ENCODE results near the gene EEF1AKMT2. TPM values are rescaled to one million over a fixed set of nuclear protein-coding genes. Genes with fewer than 3 reads are reported as not detected.

EEF1AKMT2 gene
- total RNA-seq, 1 donor = 10.2 TPM

GRCh38 chr10:124739119-124739921, 52.4 kb downstream of the EEF1AKMT2 start:
- DNase-seq (ENCODE audit: low read depth in 2 of 3, low spot score in 2 of 3) = no peak

GRCh38 chr10:124738441-124738840, 53.2 kb downstream of the EEF1AKMT2 start:
- DNase-seq (ENCODE audit: low read depth in 2 of 3, low spot score in 2 of 3) = no peak

- no peak for DNase-seq (ENCODE audit: low read depth in 2 of 3, low spot score in 2 of 3)
These were observed 54.0 kb downstream of the EEF1AKMT2 start for GRCh38 chr10:124737708-124738107.

DNA sequence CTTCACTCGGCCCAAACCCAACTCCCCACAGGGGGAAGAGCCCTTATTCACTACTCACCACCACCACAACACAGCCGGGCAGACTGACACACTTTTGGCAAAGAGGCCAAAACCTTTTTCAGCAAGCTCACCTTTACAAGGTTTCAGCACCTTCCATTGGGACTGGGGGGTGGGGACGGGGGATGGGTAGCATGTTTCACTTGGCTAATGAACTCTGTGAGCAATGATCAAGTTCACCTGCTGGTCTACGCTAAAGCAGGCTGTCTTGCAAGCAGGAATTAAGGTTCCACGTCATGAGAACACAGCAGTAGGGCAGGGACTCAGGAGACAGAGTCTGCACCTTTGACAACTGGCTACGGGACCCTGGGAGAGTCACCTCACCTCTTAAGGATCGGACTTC, 54.5 kb downstream of the EEF1AKMT2 start:
- DNase-seq (ENCODE audit: low read depth in 2 of 3, low spot score in 2 of 3) = no peak

GRCh38 chr10:124736491-124737136, 55.1 kb downstream of the EEF1AKMT2 start:
- no peak for DNase-seq (ENCODE audit: low read depth in 2 of 3, low spot score in 2 of 3)

GRCh38 chr10:124735491-124736286, 56.0 kb downstream of the EEF1AKMT2 start:
- no peak for DNase-seq (ENCODE audit: low read depth in 2 of 3, low spot score in 2 of 3)

- DNase-seq (ENCODE audit: low read depth in 2 of 3, low spot score in 2 of 3) = no peak
These were observed 57.1 kb downstream of the EEF1AKMT2 start for GRCh38 chr10:124734311-124735166.

DNA sequence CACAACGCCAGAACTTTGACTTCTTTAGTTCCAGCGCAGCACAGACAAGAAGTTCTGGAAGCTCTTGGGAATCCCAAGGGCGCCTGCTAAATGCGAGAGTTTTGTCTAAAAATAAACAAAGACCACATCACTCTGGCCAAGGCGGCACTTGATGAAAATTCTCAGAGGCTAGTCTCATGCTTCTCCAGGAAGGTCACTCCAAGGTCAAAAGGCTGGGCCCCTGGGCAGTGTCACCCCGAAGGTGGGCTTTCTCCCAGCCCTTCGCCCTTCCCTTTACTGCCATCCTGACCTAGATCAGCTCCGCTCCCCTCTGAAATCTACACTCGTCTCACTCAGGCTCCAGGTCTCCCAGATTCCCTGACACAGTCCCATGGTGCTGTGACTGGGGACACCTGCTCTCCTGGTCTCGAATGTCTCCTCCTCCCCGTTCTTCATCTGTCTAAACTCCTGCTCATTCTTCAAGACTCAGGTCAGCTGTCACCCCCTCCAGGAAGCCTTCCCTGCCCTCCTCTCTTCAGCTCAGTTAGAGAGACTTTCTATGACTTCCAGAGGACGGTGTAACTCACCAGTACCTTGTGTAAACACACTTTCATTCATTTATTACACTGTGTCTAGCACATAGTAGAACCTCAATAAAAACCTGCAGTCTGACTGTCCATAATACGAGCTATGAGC, 58.0 kb downstream of the EEF1AKMT2 start:
- DNase-seq (ENCODE audit: low read depth in 2 of 3, low spot score in 2 of 3) = no peak

DNA sequence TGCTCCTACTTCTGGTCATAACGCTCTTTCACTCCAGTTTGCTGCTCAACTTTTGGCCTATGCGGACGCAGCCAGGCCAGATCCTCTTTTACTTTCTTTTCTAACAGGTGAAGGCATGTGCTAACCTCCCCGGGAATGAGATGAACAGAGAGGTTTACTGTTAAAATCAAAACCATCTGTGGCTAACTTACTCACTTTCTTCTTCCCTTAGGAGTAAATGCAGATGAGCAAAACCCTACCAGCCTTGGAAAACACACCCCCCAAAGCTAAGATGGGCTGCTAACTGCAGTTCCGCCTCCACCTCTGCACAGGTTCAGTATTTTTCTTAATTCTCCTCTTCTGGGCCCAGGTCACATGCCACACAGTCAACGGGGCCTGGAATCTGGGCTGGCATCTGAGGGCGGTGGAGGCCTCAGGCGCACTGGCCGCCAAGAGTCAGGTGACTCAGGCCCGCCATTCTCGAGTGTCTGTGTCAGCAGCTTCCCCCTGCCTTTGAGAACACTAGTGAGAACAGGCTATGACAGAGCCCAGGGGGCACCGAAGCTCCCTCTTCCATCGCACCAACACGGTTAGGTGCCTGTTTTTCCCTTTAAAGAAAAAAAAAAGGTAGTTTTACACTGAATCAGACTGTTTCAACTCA, 58.6 kb downstream of the EEF1AKMT2 start:
- DNase-seq (ENCODE audit: low read depth in 2 of 3, low spot score in 2 of 3) = no peak

GRCh38 chr10:124731551-124731950, 60.1 kb downstream of the EEF1AKMT2 start:
- no peak for DNase-seq (ENCODE audit: low read depth in 2 of 3, low spot score in 2 of 3)

- DNase-seq (ENCODE audit: low read depth in 2 of 3, low spot score in 2 of 3) = no peak
These were observed 60.9 kb downstream of the EEF1AKMT2 start for GRCh38 chr10:124730790-124731189.

DNA sequence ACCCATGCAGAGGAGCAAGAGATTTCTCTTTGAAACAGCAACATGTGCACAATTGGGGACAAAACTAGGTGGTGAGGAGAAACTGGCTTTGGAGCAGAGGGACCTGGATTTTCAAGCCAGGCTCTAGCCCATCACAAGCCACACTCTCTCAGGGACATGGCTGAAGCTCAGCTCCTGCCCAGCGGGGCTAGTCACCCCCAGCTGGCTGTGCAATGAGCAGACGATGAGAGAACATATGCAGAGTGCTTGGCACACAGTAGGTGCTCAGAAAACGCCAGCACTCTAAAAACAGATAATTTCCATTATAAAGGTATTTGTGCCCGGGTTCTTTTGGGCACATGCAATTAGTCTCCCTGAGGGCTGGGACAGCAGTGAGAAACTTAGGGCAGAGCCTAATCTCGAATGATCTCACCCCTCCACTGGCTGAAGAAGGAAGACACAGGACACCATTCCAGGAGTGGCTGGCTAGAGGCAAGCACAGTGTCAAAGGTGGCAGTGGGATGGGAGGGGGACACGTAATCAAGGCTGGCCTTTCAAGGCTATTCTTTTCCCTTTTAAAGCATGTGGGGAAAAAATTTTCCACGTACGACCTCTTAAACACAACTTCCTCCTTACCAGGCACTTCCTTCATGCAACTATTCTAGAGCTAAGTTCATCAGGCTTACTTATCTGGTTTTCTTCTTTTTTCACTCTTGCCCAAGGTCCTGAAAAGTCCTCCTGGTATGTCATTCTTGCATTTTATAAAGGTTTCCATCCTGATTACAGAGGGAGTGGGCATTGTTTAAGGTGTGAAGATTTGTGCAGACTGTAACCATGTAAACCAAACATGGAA, 62.6 kb downstream of the EEF1AKMT2 start:
- no peak for DNase-seq (ENCODE audit: low read depth in 2 of 3, low spot score in 2 of 3)

- DNase-seq (ENCODE audit: low read depth in 2 of 3, low spot score in 2 of 3) = peak in 1 of 3 donors; percentile 66
These were observed 63.4 kb downstream of the EEF1AKMT2 start for GRCh38 chr10:124728071-124728829.

DNA sequence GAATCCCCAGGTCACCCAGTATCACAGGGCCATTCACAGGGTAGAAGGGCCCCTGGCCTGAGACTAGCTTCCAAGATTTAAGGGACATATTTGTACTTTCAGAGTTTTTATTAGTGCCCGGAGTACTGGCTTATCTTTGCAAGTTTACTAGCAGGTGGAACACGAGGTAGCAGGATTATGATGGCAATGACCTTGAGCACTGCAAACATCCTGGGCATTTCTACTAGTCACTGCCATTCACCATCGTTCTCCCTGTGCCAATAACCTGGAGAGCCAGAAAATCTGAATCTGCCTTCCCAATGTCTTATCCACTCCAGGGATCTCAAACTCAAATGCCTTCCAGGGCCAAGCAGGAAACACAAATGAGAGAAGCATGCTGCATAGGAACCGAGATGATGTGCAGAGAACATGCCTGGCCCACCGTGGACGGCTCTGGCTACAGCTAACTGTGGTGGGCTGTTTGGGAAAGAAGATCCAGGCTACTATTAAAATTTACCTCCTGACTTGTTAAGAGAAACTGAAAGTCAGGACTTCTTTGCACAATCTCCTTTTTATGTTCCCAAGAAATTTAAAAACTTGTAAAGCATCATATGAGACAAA, 64.2 kb downstream of the EEF1AKMT2 start:
- DNase-seq (ENCODE audit: low read depth in 2 of 3, low spot score in 2 of 3) = no peak

- no peak for DNase-seq (ENCODE audit: low read depth in 2 of 3, low spot score in 2 of 3)
These were observed 65.9 kb downstream of the EEF1AKMT2 start for GRCh38 chr10:124725791-124726190.

DNA sequence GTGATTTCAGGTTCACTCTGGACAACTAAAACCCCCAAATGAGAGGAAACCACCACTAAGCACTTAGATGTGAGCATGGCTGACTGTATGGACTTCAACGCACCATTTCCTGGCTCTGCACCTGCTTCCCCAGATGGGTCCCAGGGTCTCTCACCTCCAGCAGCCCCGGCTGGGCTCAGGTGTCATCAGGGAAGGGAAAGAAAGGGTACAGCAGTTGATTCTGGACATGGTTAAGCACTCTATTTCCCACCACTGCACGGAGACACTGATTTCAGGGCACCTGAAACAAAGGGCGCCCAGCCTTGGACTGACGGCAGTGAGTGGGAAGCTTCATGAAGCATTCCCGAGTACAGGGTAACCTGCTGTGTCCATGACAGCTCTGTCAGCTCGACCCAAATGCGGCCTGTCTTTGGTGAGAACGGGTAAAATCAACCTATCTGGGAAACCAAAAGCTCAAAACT, 66.5 kb downstream of the EEF1AKMT2 start:
- DNase-seq (ENCODE audit: low read depth in 2 of 3, low spot score in 2 of 3) = no peak

- DNase-seq (ENCODE audit: low read depth in 2 of 3, low spot score in 2 of 3) = no peak
These were observed 67.2 kb downstream of the EEF1AKMT2 start for GRCh38 chr10:124724279-124725027.

Measured in hematopoietic multipotent progenitor cell (in vitro differentiated cells).